Endothelial cell of umbilical vein (primary cell): Measurements from ENCODE around the gene SMAD9. TPM values are rescaled to one million over a fixed set of nuclear protein-coding genes. Genes with fewer than 3 reads are reported as not detected.
A peak's percentile ranks its signal among the peaks of the same experiment; 100 is the strongest.

ENCODE experiments used
- BruUV-seq: library from RNA; stranded (reverse); fragments of 400-500 nt; replicated peaks from 2 replicates; lab custom pipeline; 2021; lab: Mats Ljungman, UMichigan
- CTCF ChIA-PET: fragments of 300-600, 350-600 bp; sonication (Branson Sonifier 250); formaldehyde crosslinking; loops from one replicate; lab custom pipeline; 2021; ENCODE audit warnings: antibody characterized with exemption, inconsistent platforms; lab: Charles Lee
- POLR2A ChIA-PET: fragments of 300-600, 350-600 bp; sonication (Branson Sonifier 250); formaldehyde crosslinking; loops from one replicate; lab custom pipeline; 2021; ENCODE audit warnings: antibody characterized with exemption, inconsistent platforms; lab: Charles Lee
- DNase-seq: peaks from one replicate; pipeline ENCODE4 v3.0.0-alpha.2; 2011; ENCODE audit warnings: low read depth, low spot score
- FAIRE-seq: peaks from 2 replicates; lab custom pipeline; 2011; peaks lifted over from hg19 to GRCh38; lab: Jason Lieb, UNC
- H2AFZ ChIP-seq: 2 replicates; pipeline ENCODE4 v1.6.0; 2012; ENCODE audit warnings: low read depth, low read length, control low read depth, inconsistent platforms
- H3K27ac ChIP-seq: 2 replicates; pipeline ENCODE4 v1.5.1; 2011; ENCODE audit warnings: low read depth, mild to moderate bottlenecking, control low read depth, low read length, moderate library complexity; ENCODE audit not compliant: insufficient read depth
- H3K27me3 ChIP-seq, 2 experiments: 2 replicates each; pipeline versions ENCODE4 v1.6.0 to v1.6.1; 2011; ENCODE audit warnings: low read length in 2 of 2, mixed read lengths in 1 of 2; ENCODE audit not compliant: control insufficient read depth in 2 of 2, insufficient read depth in 2 of 2
- H3K36me3 ChIP-seq, 2 experiments: 2 replicates in 1 of 2; 3 replicates in 1 of 2; pipeline ENCODE4 v1.5.1; 2011; ENCODE audit warnings: low read length in 2 of 2, mild to moderate bottlenecking in 1 of 2, moderate library complexity in 1 of 2; ENCODE audit not compliant: control insufficient read depth in 2 of 2, insufficient read depth in 2 of 2; ENCODE audit errors: extremely low read depth in 1 of 2
- H3K4me1 ChIP-seq: 3 replicates; pipeline ENCODE4 v1.5.1; 2011; ENCODE audit warnings: mild to moderate bottlenecking, low read length; ENCODE audit not compliant: control insufficient read depth, insufficient read depth; ENCODE audit errors: extremely low read depth
- H3K4me2 ChIP-seq: 2 replicates; pipeline ENCODE4 v1.6.1; 2011; ENCODE audit warnings: low read length, control low read depth, mixed read lengths; ENCODE audit not compliant: insufficient read depth
- H3K4me3 ChIP-seq, 3 experiments: fragments of 200-600 bp in 1 of 3; sonication (generic), shearing (Covaris generic) in 1 of 3; replicated peaks in 1 of 3; 2 replicates each; pipeline ENCODE4 v1.5.1; 2011 to 2016; ENCODE audit warnings: control low read depth in 3 of 3, low read length in 3 of 3, mild to moderate bottlenecking in 2 of 3, inconsistent platforms in 1 of 3, low read depth in 1 of 3, moderate library complexity in 1 of 3; ENCODE audit not compliant: insufficient read depth in 1 of 3
- H3K79me2 ChIP-seq: 2 replicates; pipeline ENCODE4 v1.6.0; 2012; ENCODE audit warnings: low read length, inconsistent platforms; ENCODE audit not compliant: control insufficient read depth, insufficient read depth
- H3K9ac ChIP-seq: replicated peaks from 2 replicates; pipeline ENCODE3; 2011; ENCODE audit warnings: low read length, control low read depth; ENCODE audit not compliant: insufficient read depth; ENCODE audit errors: extremely low read depth
- H3K9me1 ChIP-seq: replicated peaks from 3 replicates; pipeline ENCODE4 v1.6.0; 2011; ENCODE audit warnings: mild to moderate bottlenecking, low read length; ENCODE audit not compliant: control insufficient read depth, insufficient read depth; ENCODE audit errors: extremely low read depth
- H3K9me3 ChIP-seq: replicated peaks from 2 replicates; pipeline ENCODE4 v1.5.1; 2012; ENCODE audit warnings: low read length, inconsistent platforms; ENCODE audit not compliant: control insufficient read depth, insufficient read depth
- H4K20me1 ChIP-seq: replicated peaks from 2 replicates; pipeline ENCODE3; 2011; ENCODE audit warnings: mild to moderate bottlenecking, low read length; ENCODE audit not compliant: control insufficient read depth, insufficient read depth; ENCODE audit errors: extremely low read depth
- CTCF ChIP-seq, 2 donors: IDR thresholded peaks; 1 replicate in 1 of 2; 2 replicates in 1 of 2; pipeline ENCODE4 v1.5.1; 2011; ENCODE audit warnings: low read length in 2 of 2, mild to moderate bottlenecking in 2 of 2, moderate library complexity in 2 of 2, control low read depth in 1 of 2, inconsistent platforms in 1 of 2, low read depth in 1 of 2; ENCODE audit not compliant: insufficient read depth in 1 of 2; ENCODE audit errors: extremely low read depth in 1 of 2
- FOS ChIP-seq: IDR thresholded peaks from 2 replicates; pipeline ENCODE4 v1.6.1; 2011; ENCODE audit warnings: mild to moderate bottlenecking, low read length, moderate library complexity, borderline replicate concordance; ENCODE audit not compliant: insufficient read depth
- GATA2 ChIP-seq: IDR thresholded peaks from 2 replicates; pipeline ENCODE4 v1.7.0; 2011; ENCODE audit warnings: low read depth, mild to moderate bottlenecking, moderate library complexity, mixed read lengths, low read length; ENCODE audit not compliant: insufficient read length, insufficient read depth
- JUN ChIP-seq: IDR thresholded peaks from 2 replicates; pipeline ENCODE4 v1.6.1; 2011; ENCODE audit warnings: borderline replicate concordance, low read depth; ENCODE audit not compliant: insufficient read length, insufficient read depth
- MYC ChIP-seq: IDR thresholded peaks from one replicate; pipeline ENCODE4 v1.6.1; 2011; ENCODE audit warnings: mild to moderate bottlenecking, low read depth, low read length
- POLR2A ChIP-seq: IDR thresholded peaks from 2 replicates; pipeline ENCODE4 v1.6.1; 2012; ENCODE audit warnings: low read depth, mild to moderate bottlenecking, control low read depth, low read length
- dilution Hi-C: fragments of 300-500 bp; cut with MboI; formaldehyde crosslinking; loops from one replicate; pipeline ENCODE4 v1.15.0; 2019; ENCODE audit warnings: low sequenced_read_pairs; ENCODE audit not compliant: extremely low pct_ligation_motif_present
- intact Hi-C: fragments of 100-400 bp; cut with micrococcal nuclease; formaldehyde crosslinking; loops from one replicate; pipeline ENCODE4 v1.10.0; 2022
- polyA plus RNA-seq, 4 experiments: library from polyadenylated mRNA; depleted of rRNA in 3 of 4; stranded (reverse) in 3 of 4; unstranded in 1 of 4; fragments of >200 nt; gene quantifications; 2 replicates each; pipeline versions ENCODE4 v1.2.1 to v1.2.3, GENCODE V29; 2011 to 2012; ENCODE audit warnings: missing spikeins in 1 of 4
- total RNA-seq: library from RNA; stranded (reverse); gene quantifications from 2 replicates; pipeline ENCODE4 v1.2.3, GENCODE V29; 2021
- TF ChIP-seq, protein P1 (sequence below): IDR thresholded peaks from 2 replicates; pipeline ENCODE4 v1.6.1; 2011; ENCODE audit not compliant: insufficient read depth, insufficient read length

SMAD9 gene
- total and polyA plus RNA-seq, 2 donors (not counting 3 experiments of a cell fraction or from before 2014, with no cell fraction given): 2.2 to 4.2 TPM

DNA sequence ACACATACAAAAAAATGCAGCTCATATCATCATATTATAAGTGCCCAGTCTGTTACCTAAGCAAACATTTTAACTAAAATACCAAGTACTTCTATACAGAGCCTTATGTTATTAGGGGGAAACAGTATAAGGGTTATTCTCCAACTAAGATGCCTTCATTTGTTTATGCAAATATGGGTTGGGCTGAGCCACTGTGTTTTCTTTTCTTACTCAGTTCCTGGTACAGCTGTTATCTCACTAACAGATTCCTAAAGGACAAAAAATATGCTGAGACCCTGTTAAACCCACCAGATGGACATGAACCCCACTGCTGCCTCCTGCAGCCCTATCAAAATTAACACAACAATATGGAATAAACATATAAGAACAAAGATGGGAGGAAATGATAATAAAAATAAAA, 34.5 kb upstream of the SMAD9 start:
- Histone ChIP-seq H3K36me3 (no peaks in the 10 kb centered on the region), H3K79me2 (no peaks in the 10 kb centered on the region), H3K9ac (no peak overlapping the region), H3K9me1 (no peaks in the 10 kb centered on the region), H4K20me1 (no peaks in the 10 kb centered on the region), H3K27ac (peak overlapping the region; percentile 55), H3K9me3 (no peaks in the 10 kb centered on the region), H3K4me2 (peak overlapping the region; percentile 28), H2AFZ (no peak overlapping the region), H3K4me3 (no peak overlapping the region), H3K27me3 (no peaks in the 10 kb centered on the region), H3K4me1 (peaks cover 24% of the 10 kb centered on the region)
- FAIRE-seq (no peak), DNase-seq (peak; percentile 68)
- intact Hi-C loops: no loop called here
- POLR2A ChIA-PET: no interaction called here
- TF ChIP-seq JUN (no peak), FOS (peak; percentile 21), GATA2 (peak; percentile 68)
- no TSS peak for BruUV-seq
- CTCF ChIA-PET: interaction anchor here (1.3 to 3.5 kb wide), 4 partner anchors 9 to 96 kb away, joined by 3 to 14 read pairs (median 6); no protein-coding TSS in a partner anchor
- dilution Hi-C loops: no loop called here

- H3K27ac ChIP-seq: no peak overlapping the region
- FAIRE-seq (no peak), DNase-seq (no peak)
- no peak overlapping the region for H3K4me2 ChIP-seq
- intact Hi-C loops: no loop called here
- H3K4me3 ChIP-seq: no peak overlapping the region
- H2AFZ ChIP-seq: no peak overlapping the region
- ChIA-PET POLR2A (no interaction called here), CTCF (interaction anchor here (2.2 to 2.4 kb wide), 2 partner anchors 17 to 30 kb away, joined by 6 to 10 read pairs; no protein-coding TSS in a partner anchor)
- H3K9me1 ChIP-seq: no peaks in the 10 kb centered on the region
- H3K9ac ChIP-seq: no peak overlapping the region
- no peaks in the 10 kb centered on the region for H4K20me1 ChIP-seq
- no peaks in the 10 kb centered on the region for H3K27me3 ChIP-seq
- dilution Hi-C loops: no loop called here
- peaks cover 34% of the 10 kb centered on the region for H3K4me1 ChIP-seq
- no TSS peak for BruUV-seq
- TF ChIP-seq MYC: no peak
- no peak for TF ChIP-seq POLR2A
- no peak for TF ChIP-seq FOS
- no peak for TF ChIP-seq GATA2
- TF ChIP-seq CTCF (IDR thresholded peaks at IDR 0.05; ENCODE audit: extremely low read depth in 1 of 2, insufficient read depth in 1 of 2, low read depth in 1 of 2, low read length in 2 of 2): no peak
- TF ChIP-seq, protein P1, sequence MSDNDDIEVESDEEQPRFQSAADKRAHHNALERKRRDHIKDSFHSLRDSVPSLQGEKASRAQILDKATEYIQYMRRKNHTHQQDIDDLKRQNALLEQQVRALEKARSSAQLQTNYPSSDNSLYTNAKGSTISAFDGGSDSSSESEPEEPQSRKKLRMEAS: no peak
- no peaks in the 10 kb centered on the region for H3K9me3 ChIP-seq
- H3K79me2 ChIP-seq: no peaks in the 10 kb centered on the region
- H3K36me3 ChIP-seq: no peaks in the 10 kb centered on the region
Observed at GRCh38 chr13:36950920-36951319, 30.9 kb upstream of the SMAD9 start.
